Transverse colon (tissue), 4 donors: ENCODE measurements around the gene NCAPG. TPM values are rescaled to one million over a fixed set of nuclear protein-coding genes. Genes with fewer than 3 reads are reported as not detected.
A peak's percentile ranks its signal among the peaks of the same experiment; 100 is the strongest.

Experiments used
- DNase-seq: peaks from one replicate; pipeline ENCODE4 v3.0.0-alpha.2; 2019
- H3K27ac ChIP-seq, 4 donors: fragments of 200-600 bp; sonication (generic); 2 replicates each; pipeline ENCODE4 v1.5.1; 2016 to 2018; ENCODE audit warnings: inconsistent platforms in 4 of 4
- H3K27me3 ChIP-seq: fragments of 200-600 bp; sonication (generic); 2 replicates; pipeline ENCODE4 v1.5.1; 2017; ENCODE audit warnings: inconsistent platforms
- H3K36me3 ChIP-seq, 4 donors: fragments of 200-600 bp; sonication (generic); 2 replicates each; pipeline ENCODE4 v1.5.1; 2017 to 2019; ENCODE audit warnings: inconsistent platforms in 4 of 4
- H3K4me1 ChIP-seq, 4 donors: fragments of 200-600 bp; sonication (generic); 2 replicates each; pipeline ENCODE4 v1.5.1; 2017 to 2020; ENCODE audit warnings: inconsistent platforms in 4 of 4
- H3K4me3 ChIP-seq, 4 donors: fragments of 200-600 bp; sonication (generic); 1 replicate in 1 of 4; 2 replicates in 3 of 4; pipeline versions ENCODE4 v1.5.1 to v1.6.1; 2017 to 2019; ENCODE audit warnings: inconsistent platforms in 4 of 4
- H3K9me3 ChIP-seq, 2 donors: fragments of 200-600 bp; sonication (generic); 2 replicates each; pipeline ENCODE4 v1.5.1; 2017 to 2019; ENCODE audit warnings: inconsistent platforms in 2 of 2
- CTCF ChIP-seq, 5 experiments: fragments of 200-600 bp in 3 of 5; fragments of 450-650 bp in 2 of 5; sonication (generic) in 3 of 5; IDR thresholded peaks; 1 replicate in 2 of 5; 2 replicates in 3 of 5; pipeline ENCODE4 v1.5.1; 2016 to 2017; ENCODE audit warnings: antibody characterized with exemption in 5 of 5, inconsistent platforms in 3 of 5, mild to moderate bottlenecking in 2 of 5, moderate library complexity in 1 of 5
- EP300 ChIP-seq: sonication (generic); formaldehyde crosslinking; IDR thresholded peaks from one replicate; pipeline ENCODE4 v1.6.1; 2017; ENCODE audit warnings: antibody characterized with exemption, low read depth
- POLR2A ChIP-seq: fragments of 450-650 bp; IDR thresholded peaks from one replicate; pipeline ENCODE4 v1.6.1; 2016; ENCODE audit warnings: antibody characterized with exemption, mild to moderate bottlenecking, moderate library complexity
- POLR2AphosphoS5 ChIP-seq, 3 donors: sonication (generic); formaldehyde crosslinking; IDR thresholded peaks; one replicate each; pipeline ENCODE4 v1.6.1; 2016; ENCODE audit warnings: antibody characterized with exemption in 3 of 3
- WGBS, 2 donors: methylation state at CpG; one replicate each; pipeline ENCODE4 v1.1.5; 2018; ENCODE audit warnings: low coverage in 1 of 2; 5-methylcytosine and 5-hydroxymethylcytosine counted together
- in situ Hi-C, 4 donors: fragments of 200-750 bp; cut with MboI; loops; one replicate each; pipeline versions ENCODE4 v1.15.0 to v1.15.1; 2017; ENCODE audit warnings: low sequenced_read_pairs in 3 of 4, low pct_ligation_motif_present in 1 of 4, low pct_unique_long_range_greater_than_20kb in 1 of 4
- intact Hi-C: fragments of 100-400 bp; cut with DNase I; formaldehyde crosslinking; loops from one replicate; pipeline ENCODE4 v1.15.1; 2023; ENCODE audit warnings: low total_unique reads
- total RNA-seq, 4 donors: library from RNA; depleted of rRNA; stranded (reverse); fragments of >200 nt; gene quantifications; one replicate each; pipeline ENCODE4 v1.1.0, GENCODE V29; 2016

NCAPG gene
- total RNA-seq, 4 donors from 2014 or later = 0.48 to 3.2 (median 0.96) TPM; not detected in 1

GRCh38 chr4:17780501-17781299, 30.1 kb upstream of the NCAPG start:
- intact Hi-C loops = no loop called here
- in situ Hi-C loops = loop anchor here in 1 of 4 donors (25.0 kb wide), 1 partner anchor 218 kb away; no protein-coding TSS in a partner anchor
- Histone ChIP-seq H3K4me3 (peak overlapping the region in 3 of 4 donors; percentile 16 to 49 (median 25)), H3K36me3 (no peaks in the 10 kb centered on the region), H3K27ac (no peak overlapping the region), H3K9me3 (no peaks in the 10 kb centered on the region), H3K27me3 (peaks cover 52% of the 10 kb centered on the region), H3K4me1 (peaks cover 0 to 15% (median 14%) of the 10 kb centered on the region in 4 donors)
- WGBS, 2 donors = 0 to 15% methylated on average over 3 to 31 of the region's 31 CpGs
- no peak for DNase-seq
- TF ChIP-seq POLR2AphosphoS5 (IDR thresholded peaks at IDR 0.05) (no peak), EP300 (no peak), CTCF (IDR thresholded peaks at IDR 0.05) (no peak), POLR2A (no peak)

GRCh38 chr4:17781300-17782287, 29.2 kb upstream of the NCAPG start, which contains the start of gene FAM184B:
Gene FAM184B, minus strand, starts transcription at chr4:17781621. Its CDS starts 322 bp downstream, at chr4:17781299.
- TF ChIP-seq EP300 (no peak), POLR2A (no peak), POLR2AphosphoS5 (IDR thresholded peaks at IDR 0.05) (no peak), CTCF (IDR thresholded peaks at IDR 0.05) (no peak)
- in situ Hi-C loops (loop anchor here in 1 of 4 donors (25.0 kb wide), 1 partner anchor 219 kb away; no protein-coding TSS in a partner anchor), intact Hi-C loops (no loop called here)
- Histone ChIP-seq H3K9me3 (no peaks in the 10 kb centered on the region), H3K4me3 (peak within 1 kb of the TSS in 3 of 4 donors; percentile 16 to 49 (median 25)), H3K27me3 (peaks cover 52% of the 10 kb centered on the region), H3K36me3 (no peaks in the 10 kb centered on the region), H3K27ac (no peak within 1 kb of the TSS), H3K4me1 (peaks cover 0 to 15% (median 14%) of the 10 kb centered on the region in 4 donors)
- DNase-seq = no peak
- WGBS, 2 donors = 12 to 23% methylated on average over 12 to 80 of the region's 82 CpGs

GRCh38 chr4:17785858-17786257, 24.9 kb upstream of the NCAPG start:
- intact Hi-C loops (no loop called here), in situ Hi-C loops (loop anchor here in 1 of 4 donors (25.0 kb wide), 1 partner anchor 224 kb away; no protein-coding TSS in a partner anchor)
- no peak overlapping the region for H3K4me3 ChIP-seq
- WGBS, 2 donors = 78 to 81% methylated on average over 2 to 5 of the region's 5 CpGs
- no peaks in the 10 kb centered on the region for H3K9me3 ChIP-seq
- H3K36me3 ChIP-seq = no peaks in the 10 kb centered on the region
- H3K27me3 ChIP-seq = peaks cover 19% of the 10 kb centered on the region
- DNase-seq = no peak
- H3K4me1 ChIP-seq = peaks cover 0 to 13% (median 11%) of the 10 kb centered on the region in 4 donors
- TF ChIP-seq EP300 (no peak), POLR2AphosphoS5 (IDR thresholded peaks at IDR 0.05) (no peak), CTCF (IDR thresholded peaks at IDR 0.05) (no peak), POLR2A (no peak)
- H3K27ac ChIP-seq = no peak overlapping the region
